ENCODE measurements around the gene FOXI2.
A peak's percentile ranks its signal among the peaks of the same experiment; 100 is the strongest.

The FOXI2 gene

DNA sequence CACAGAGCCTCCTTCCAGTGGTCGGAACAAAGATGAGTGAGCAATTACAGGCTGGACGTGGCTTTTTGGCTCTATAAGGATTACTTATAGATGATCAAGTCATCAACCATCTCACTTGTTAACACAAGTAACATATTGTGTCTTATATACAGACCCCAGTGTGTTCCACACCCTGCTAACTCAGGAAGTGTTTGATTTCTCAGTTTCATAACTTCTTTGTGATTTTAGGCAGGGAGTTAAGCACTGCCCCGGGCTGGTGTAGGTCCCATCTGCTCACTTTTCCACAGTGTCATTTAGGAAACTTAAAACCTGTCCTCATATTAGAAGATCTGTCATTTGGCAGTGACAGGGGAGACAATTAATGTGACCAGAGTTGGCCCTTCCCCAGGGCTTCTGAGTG, 6.2 kb downstream of the FOXI2 start:
- no peak for DNase-seq

DNA sequence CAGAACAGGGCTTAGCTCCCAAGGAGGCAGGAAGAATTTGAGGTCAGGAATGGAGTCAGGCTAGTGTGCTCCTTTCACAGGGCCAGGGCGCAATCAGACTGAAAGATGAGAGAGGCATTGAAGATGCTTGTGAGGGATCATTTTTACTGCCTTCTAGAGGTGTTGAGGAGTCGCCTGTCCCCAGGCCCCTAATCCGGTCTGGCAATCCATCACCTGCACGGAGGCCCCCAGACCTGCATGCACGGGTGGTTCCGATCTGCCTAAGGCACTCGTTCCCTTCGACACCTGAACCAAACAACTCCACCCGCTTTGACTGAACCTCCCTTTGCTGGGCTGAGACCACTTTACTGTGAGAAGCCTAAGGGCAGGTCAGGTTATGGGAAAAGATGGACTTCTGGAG, 8.0 kb downstream of the FOXI2 start:
- no peak for DNase-seq

DNA sequence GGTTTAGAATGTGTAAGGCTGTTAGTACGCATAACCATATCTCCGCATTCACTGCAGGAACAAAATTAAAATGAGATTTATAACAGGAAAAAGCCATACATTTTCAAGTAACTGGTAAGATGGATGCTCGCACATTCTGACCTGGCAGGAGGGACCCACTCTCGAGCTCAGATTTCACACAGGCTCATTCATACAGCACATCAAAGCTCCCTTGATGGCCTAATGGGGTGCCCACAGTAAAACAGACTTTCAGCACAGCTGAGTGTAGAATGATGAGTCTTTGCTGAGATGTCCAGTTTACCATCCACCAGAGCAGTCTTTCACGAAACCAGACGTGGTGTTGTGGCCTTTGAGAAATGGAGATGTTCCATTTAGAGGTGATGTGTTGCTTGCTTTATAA, 8.9 kb downstream of the FOXI2 start:
- no peak for DNase-seq

DNA sequence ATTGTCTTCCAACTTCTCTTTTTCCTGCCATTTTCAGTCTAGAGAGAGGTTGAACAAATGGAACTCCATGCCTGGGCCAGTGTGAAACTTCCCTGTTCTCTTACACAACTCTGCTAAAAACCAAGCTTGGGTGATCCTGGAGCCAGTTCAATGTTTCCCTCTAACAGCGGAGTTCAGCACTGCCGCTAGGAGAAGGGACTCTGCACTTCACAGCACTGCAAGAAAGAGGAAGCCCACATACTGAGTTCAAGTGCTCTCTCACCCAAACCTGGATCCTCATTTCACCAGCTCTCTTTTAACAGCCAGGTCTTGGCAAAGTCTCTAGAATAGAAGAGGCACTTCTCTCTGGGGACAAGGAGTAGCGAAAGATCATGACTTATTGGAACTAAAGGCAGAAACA, 18.8 kb downstream of the FOXI2 start:
- peak in 2 of 51 donors; percentile 1 for DNase-seq

DNA sequence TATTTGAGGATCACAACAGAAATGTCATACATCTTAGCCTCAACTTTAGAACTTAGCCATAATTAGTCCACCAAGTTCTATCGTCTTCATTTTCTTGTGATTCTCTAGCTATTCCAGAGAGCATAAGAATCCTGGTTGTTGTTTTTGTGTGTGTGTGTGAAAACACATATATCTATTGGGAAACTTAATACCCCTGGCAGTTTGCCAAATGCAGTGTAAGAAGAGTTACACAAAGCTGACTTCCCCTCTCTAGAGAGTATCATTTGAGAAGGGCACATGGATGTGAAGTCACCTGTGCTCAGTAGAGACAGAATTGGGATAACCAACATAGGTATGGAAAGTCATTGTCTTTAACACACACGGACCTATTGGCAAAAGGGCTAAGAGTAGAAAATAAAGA, 19.3 kb downstream of the FOXI2 start:
- no peak for DNase-seq

DNA sequence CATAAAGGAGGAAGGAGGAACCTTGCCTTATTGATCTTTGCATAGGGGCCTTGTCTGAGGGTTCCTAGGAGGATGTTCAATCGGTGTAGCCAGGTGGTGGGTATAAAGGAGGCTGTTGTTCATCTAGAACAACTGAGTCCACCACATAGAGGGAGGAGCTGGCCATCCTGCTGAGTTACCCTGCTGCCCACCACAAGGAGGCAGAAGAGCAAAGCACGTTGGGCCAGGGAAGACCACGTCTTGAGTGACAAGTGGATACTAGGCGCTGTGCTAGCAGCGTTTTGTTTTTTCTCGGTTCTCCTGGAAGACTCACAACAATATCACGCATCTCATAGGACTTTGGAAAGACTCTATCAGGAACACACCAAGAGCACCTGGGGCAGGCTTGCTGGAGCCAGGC, 20.0 kb downstream of the FOXI2 start:
- no peak for DNase-seq

DNA sequence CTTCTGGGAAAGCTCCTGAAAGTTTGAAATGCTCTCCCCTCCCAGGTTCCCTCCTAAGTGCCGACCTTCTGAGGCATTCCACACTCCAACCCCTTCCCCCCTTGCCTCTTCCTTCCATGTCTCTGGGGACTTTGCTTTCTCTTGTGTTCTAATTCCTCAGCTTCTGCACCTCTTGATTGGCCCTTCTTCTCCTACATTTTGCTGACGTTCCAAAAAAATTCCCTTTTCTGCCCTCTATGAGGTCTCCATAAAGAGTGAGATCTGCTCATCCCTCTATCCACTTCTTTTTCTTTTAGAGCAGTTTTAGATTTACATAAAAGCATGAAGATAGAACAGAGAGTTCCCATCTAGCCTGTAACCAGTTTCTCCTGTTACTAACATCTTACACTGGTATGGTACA, 22.3 kb downstream of the FOXI2 start:
- DNase-seq: no peak

DNA sequence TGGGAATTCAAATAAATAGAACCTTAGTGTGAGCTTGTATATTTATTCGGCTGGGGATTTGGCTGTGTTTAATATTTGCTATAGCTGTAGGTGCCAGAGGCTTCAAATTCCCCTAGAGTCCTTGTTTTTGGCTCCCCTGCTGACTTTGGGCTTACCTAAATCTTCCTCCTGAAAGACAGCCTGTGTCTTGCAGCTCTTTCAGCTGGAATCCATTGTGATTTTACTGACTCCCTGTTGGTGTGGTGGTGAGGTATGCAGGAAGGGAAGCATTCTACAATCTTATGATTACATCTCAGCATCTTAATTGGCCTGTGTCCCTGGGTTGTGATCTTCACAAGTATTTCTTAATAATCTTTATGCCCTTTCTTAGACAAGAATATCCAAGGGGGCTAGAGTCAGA, 25.9 kb downstream of the FOXI2 start:
- no peak for DNase-seq

DNA sequence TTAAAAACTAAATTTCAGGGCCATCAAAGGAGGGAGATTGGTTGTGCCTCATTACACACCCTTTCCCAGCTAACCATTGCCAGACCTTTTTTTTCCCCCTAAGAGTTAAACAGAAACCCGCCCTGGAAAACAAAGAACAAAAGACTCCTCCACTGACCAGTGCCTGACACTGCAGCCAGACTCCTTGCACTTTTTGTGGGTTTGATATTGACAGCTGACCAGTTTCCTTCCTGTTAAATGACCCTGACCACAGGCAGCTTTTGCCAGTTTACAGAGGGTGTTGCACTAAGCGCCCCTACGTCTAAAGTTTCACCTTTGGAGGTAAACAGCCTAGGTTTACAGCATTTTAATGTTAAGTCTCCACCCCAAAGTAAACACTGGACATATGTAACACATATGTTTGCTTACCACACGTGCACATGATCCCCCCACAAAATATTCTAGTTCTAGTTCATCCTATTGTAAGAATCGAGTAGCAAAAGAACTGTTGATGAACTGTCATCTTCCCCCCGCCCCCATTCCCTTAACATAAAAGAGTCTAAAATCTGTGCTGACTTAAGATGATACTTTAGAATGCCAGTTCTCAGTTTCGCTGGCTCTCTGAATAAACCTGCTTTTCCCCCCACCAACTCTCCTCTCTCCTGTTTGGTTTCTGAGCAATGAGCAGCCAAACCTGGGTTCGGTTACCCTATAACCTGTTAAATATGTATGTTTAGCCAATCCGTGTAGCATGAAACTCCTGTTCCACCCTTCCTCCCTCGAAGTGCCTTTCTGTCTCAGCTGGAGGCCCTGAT, 38.0 kb downstream of the FOXI2 start:
- no peak for DNase-seq

DNA sequence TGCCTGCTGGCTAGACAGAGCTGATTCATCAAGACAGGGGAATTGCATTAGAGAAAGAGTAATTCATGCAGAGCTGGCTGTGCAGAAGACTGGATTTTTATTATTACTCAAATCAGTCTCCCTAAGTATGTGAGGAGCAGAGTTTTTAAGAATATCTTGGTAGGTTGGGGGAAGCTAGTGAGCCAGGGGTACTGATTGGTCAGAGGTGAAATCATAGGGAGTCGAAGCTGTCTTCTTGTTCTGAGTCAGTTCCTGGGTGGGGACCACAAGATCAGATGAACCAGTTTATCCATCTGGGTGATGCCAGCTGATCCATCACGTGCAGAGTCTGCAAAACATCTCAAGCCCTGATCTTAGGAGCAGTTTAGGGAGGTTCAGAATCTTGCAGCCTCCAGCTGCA, 39.8 kb downstream of the FOXI2 start:
- no peak for DNase-seq

DNA sequence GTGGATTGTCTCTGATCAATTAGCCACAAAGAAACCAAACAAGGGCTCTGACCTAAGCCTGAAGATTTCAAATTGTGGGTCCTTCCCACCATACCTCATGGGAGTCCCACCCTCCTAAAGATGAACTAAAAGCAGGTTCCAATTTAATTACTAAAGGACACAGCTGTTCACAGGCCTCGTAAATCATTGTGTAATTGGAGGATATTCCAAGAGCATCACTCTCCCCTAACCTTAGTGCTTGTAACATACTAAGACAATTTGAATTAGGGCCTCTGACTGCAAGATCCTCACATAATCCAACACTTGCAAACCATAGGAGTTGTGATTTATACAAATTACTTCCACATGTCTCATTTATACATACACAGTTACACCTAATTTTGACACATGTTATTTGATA, 44.4 kb downstream of the FOXI2 start:
- DNase-seq: no peak

DNA sequence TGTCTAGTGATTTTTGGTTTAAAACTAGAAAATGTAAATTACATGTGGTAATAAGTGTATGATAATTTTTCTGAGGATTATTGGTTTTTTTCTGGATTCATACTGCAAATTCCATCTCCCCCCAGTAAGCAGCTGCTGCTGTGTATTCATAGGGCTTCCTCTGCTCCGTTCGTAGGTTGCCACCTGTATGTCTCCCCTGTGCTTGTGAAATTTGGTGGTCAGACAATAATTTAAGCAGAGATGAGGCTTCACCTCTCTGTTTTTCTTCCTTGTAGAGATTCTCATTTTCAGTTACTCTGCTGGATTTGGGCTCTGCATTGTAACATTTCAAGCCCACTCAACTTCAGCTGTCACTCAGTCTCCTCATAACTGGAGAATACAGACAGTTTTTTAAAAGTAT, 50.9 kb downstream of the FOXI2 start:
- no peak for DNase-seq

DNA sequence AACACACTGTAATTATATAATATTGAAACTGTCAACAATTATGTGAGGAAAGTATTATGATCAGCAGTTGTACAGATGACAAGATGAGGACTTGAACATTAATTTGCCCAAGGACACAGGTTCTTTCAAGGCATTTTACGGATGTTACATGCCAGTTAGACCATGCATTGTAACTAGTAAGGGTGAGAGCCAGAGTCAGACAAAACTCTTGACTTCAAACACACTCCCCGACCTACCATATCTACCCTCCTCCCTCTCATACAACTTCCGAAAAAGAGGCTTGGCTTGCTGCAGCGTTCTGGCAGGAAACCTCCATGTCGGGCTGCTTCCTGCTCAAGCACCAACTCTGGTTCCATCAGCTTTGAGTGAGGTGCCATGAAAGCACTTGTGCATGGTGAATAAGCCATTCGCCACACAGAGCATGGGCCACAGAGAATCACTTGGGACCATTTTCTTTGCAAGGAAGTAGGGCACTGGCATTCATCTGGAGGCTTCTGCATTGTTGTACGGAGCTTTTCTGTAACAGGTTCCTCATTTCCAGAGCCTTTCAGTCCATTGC, 53.2 kb downstream of the FOXI2 start:
- DNase-seq: no peak
